HEK293 (cell line): Measurements from ENCODE around the gene RSPRY1.

Source experiments
- CTCF ChIA-PET: fragments of 350-600 bp; formaldehyde crosslinking; extraction: SDS; loops from one replicate; lab custom pipeline; 2021; ENCODE audit warnings: antibody characterized with exemption; lab: Yijun Ruan, JAX
- POLR2A ChIA-PET: fragments of 300-600 bp; formaldehyde crosslinking; extraction: SDS; loops from one replicate; lab custom pipeline; 2020; ENCODE audit warnings: antibody characterized with exemption, inconsistent platforms; lab: Yijun Ruan, JAX
- H3K27ac ChIP-seq: fragments of 200-500 bp; sonication (Bioruptor generic); 2 replicates; pipeline ENCODE4 v1.5.1; 2014; ENCODE audit warnings: low read depth, low read length, control low read depth, inconsistent platforms; ENCODE audit errors: extremely low read depth
- H3K36me3 ChIP-seq, 2 experiments: fragments of 200-500 bp in 1 of 2; sonication (Bioruptor generic) in 1 of 2; 1 replicate in 1 of 2; 2 replicates in 1 of 2; pipeline ENCODE4 v1.5.1; 2014 to 2017; ENCODE audit warnings: inconsistent platforms in 2 of 2, low read length in 2 of 2; ENCODE audit not compliant: control insufficient read depth in 2 of 2, insufficient read depth in 1 of 2
- H3K4me1 ChIP-seq: fragments of 200-500 bp; sonication (Bioruptor generic); 2 replicates; pipeline ENCODE4 v1.5.1; 2014; ENCODE audit warnings: mild to moderate bottlenecking, low read length, inconsistent platforms; ENCODE audit not compliant: control insufficient read depth, insufficient read depth
- H3K4me3 ChIP-seq: 2 replicates; pipeline ENCODE4 v1.5.1; 2011; ENCODE audit warnings: low read depth, mild to moderate bottlenecking, control low read depth, low read length, moderate library complexity
- H3K9me3 ChIP-seq: fragments of 200-500 bp; sonication (Bioruptor generic); 2 replicates; pipeline ENCODE4 v1.5.1; 2014; ENCODE audit warnings: low read depth, low read length, inconsistent platforms; ENCODE audit not compliant: control insufficient read depth, insufficient read depth
- BCL11B ChIP-seq: fragments of 450-650 bp; formaldehyde crosslinking; IDR thresholded peaks from 2 replicates; pipeline ENCODE4 v1.5.1; 2016; ENCODE audit warnings: low read depth, missing biosample characterization, missing genetic modification characterization
- EGR2 ChIP-seq: fragments of 450-650 bp; formaldehyde crosslinking; IDR thresholded peaks from 2 replicates; pipeline ENCODE4 v1.5.1; 2016; ENCODE audit warnings: low read depth, missing biosample characterization, missing genetic modification characterization
- HOXA7 ChIP-seq: sonication (generic); formaldehyde crosslinking; IDR thresholded peaks from 2 replicates; pipeline ENCODE4 v1.8.1; 2022; ENCODE audit warnings: missing genetic modification reagents, borderline replicate concordance
- IKZF3 ChIP-seq: fragments of 450-650 bp; IDR thresholded peaks from 2 replicates; pipeline ENCODE4 v1.5.0; 2018; ENCODE audit warnings: missing biosample characterization, mild to moderate bottlenecking, missing genetic modification characterization, moderate library complexity
- KLF10 ChIP-seq: fragments of 450-650 bp; IDR thresholded peaks from 2 replicates; pipeline ENCODE4 v1.5.1; 2018; ENCODE audit warnings: missing biosample characterization, mild to moderate bottlenecking, missing genetic modification characterization
- KLF8 ChIP-seq: fragments of 450-650 bp; formaldehyde crosslinking; IDR thresholded peaks from 2 replicates; pipeline ENCODE4 v1.5.1; 2016; ENCODE audit warnings: missing biosample characterization, missing genetic modification characterization
- OVOL3 ChIP-seq: fragments of 450-650 bp; formaldehyde crosslinking; IDR thresholded peaks from 2 replicates; pipeline ENCODE4 v1.5.1; 2016; ENCODE audit warnings: missing biosample characterization, missing genetic modification characterization
- SCRT2 ChIP-seq: fragments of 450-650 bp; formaldehyde crosslinking; IDR thresholded peaks from 2 replicates; pipeline ENCODE4 v1.5.1; 2016; ENCODE audit warnings: missing biosample characterization, missing genetic modification characterization
- SP7 ChIP-seq: fragments of 450-650 bp; formaldehyde crosslinking; IDR thresholded peaks from 2 replicates; pipeline ENCODE4 v1.5.1; 2016; ENCODE audit warnings: missing biosample characterization, missing genetic modification characterization
- TRIM28 ChIP-seq: IDR thresholded peaks from 2 replicates; pipeline ENCODE4 v1.6.1; 2011; ENCODE audit warnings: low read length, control low read depth, borderline replicate concordance
- ZBTB1 ChIP-seq: fragments of 450-650 bp; formaldehyde crosslinking; IDR thresholded peaks from 2 replicates; pipeline ENCODE4 v1.5.1; 2016; ENCODE audit warnings: missing biosample characterization, missing genetic modification characterization
- ZFHX2 ChIP-seq: fragments of 450-650 bp; formaldehyde crosslinking; conservative IDR thresholded peaks from 2 replicates; pipeline ENCODE4 v1.5.1; 2016; ENCODE audit warnings: missing biosample characterization, missing genetic modification characterization
- ZNF155 ChIP-seq: fragments of 450-650 bp; formaldehyde crosslinking; IDR thresholded peaks from 2 replicates; pipeline ENCODE4 v1.5.1; 2016; ENCODE audit warnings: missing biosample characterization, missing genetic modification characterization
- ZNF274 ChIP-seq, 2 experiments: fragments of 200-500 bp in 1 of 2; fragments of 450-650 bp in 1 of 2; sonication (Bioruptor generic) in 1 of 2; formaldehyde crosslinking in 1 of 2; IDR thresholded peaks; 2 replicates each; pipeline versions ENCODE4 v1.5.1 to v1.6.1; 2014 to 2016; ENCODE audit warnings: borderline replicate concordance in 1 of 2, inconsistent platforms in 1 of 2, low read length in 1 of 2, missing biosample characterization in 1 of 2, missing genetic modification characterization in 1 of 2
- ZNF394 ChIP-seq: fragments of 450-650 bp; formaldehyde crosslinking; IDR thresholded peaks from 2 replicates; pipeline ENCODE4 v1.5.1; 2016; ENCODE audit warnings: missing biosample characterization, missing genetic modification characterization, mild to moderate bottlenecking, moderate library complexity, borderline replicate concordance
- ZNF518A ChIP-seq: fragments of 450-650 bp; formaldehyde crosslinking; conservative IDR thresholded peaks from 2 replicates; pipeline ENCODE4 v1.5.1; 2016; ENCODE audit warnings: low read depth, missing biosample characterization, missing genetic modification characterization
- ZNF623 ChIP-seq: fragments of 450-650 bp; formaldehyde crosslinking; IDR thresholded peaks from 2 replicates; pipeline ENCODE4 v1.5.1; 2016; ENCODE audit warnings: missing biosample characterization, missing genetic modification characterization
- ZNF707 ChIP-seq: fragments of 450-650 bp; formaldehyde crosslinking; IDR thresholded peaks from 2 replicates; pipeline ENCODE4 v1.5.1; 2016; ENCODE audit warnings: missing biosample characterization, missing genetic modification characterization
- ZNF777 ChIP-seq: fragments of 450-650 bp; formaldehyde crosslinking; IDR thresholded peaks from 2 replicates; pipeline ENCODE4 v1.5.1; 2017; ENCODE audit warnings: missing biosample characterization, missing genetic modification characterization, borderline replicate concordance

The RSPRY1 gene

GRCh38 chr16:57140931-57141668 lies 45.0 kb upstream of the RSPRY1 start:
- Histone ChIP-seq H3K9me3 (no peaks in the 10 kb centered on the region), H3K4me1 (no peaks in the 10 kb centered on the region)
- POLR2A ChIA-PET = no interaction called here
- TF ChIP-seq OVOL3 (tag by site-specific recombination) = no peak
- TF ChIP-seq ZNF623 (tag by site-specific recombination) = no peak
- TF ChIP-seq SP7 (tag by site-specific recombination) = no peak
- no peak for TF ChIP-seq ZBTB1 (tag by site-specific recombination)
- TF ChIP-seq SCRT2 (tag by site-specific recombination) = no peak
- TF ChIP-seq ZNF394 (tag by site-specific recombination) = no peak
- TF ChIP-seq ZNF274 (IDR thresholded peaks at IDR 0.05; ENCODE audit: low read length) = no peak
- no peak for TF ChIP-seq ZNF274 (tag by site-specific recombination; IDR thresholded peaks at IDR 0.05; ENCODE audit: borderline replicate concordance)
- TF ChIP-seq TRIM28 = no peak
- TF ChIP-seq HOXA7 (CRISPR knock-in tag) = no peak
- no peak for TF ChIP-seq ZNF155
- TF ChIP-seq ZNF707 = no peak
- TF ChIP-seq BCL11B = no peak
- TF ChIP-seq ZNF777 (tag by site-specific recombination) = no peak
- TF ChIP-seq KLF10 (tag by site-specific recombination) = no peak
- no peak for TF ChIP-seq ZNF518A (tag by site-specific recombination)
- TF ChIP-seq, all 188 proteins: peak for 0
- Histone ChIP-seq H3K36me3 (no peaks in the 10 kb centered on the region), H3K27ac (no peak overlapping the region), H3K4me3 (no peak overlapping the region)
- CTCF ChIA-PET = interaction anchor here (0.6 kb wide), 1 partner anchor 49 kb away, joined by 3 read pairs; the partner anchor contains the start of gene CPNE2

DNA sequence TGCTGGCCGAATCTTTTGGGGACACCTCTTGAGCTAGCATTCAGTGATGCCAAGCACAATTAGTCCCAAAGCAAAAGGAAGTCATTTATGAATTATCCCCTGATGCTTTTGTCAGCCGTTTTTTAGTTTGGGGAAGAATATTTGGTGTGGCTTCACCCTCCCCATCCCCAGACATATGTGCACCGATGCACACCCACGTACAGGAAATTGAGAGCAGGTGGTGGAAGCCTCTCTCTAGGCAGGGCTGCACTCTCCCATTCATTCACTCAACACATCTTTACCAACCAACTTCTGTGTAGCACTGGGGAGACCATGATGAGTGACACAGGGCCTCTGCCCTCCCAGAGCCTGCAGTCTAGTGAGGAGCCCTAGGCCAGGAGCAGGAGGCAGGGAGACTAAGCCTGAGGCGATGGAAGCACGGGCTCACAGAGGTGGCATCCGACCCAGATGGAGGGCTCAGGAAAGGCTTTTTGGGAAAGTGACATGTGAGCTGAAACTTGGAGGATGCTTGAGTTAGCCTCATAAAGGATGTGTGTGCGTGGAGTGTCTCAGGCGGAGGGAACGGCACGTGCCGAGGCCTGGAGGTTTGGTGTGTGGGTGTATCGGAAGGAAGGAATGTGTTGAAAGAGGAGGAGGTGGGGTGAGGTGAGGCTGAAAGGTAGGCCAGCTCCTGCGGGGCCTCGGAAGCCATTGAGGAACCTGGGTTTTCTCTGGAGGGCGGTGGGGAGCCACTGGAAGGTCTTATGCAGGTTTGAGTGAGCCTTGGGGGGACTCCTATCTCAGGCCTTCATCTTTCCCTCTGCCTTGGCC lies 44.1 kb upstream of the RSPRY1 start:
- H3K4me1 ChIP-seq = no peaks in the 10 kb centered on the region
- POLR2A ChIA-PET = no interaction called here

More for the DNA sequence above, 44.1 kb upstream of the RSPRY1 start:
- no peak overlapping the region for H3K4me3 ChIP-seq
- TF ChIP-seq ZFHX2 (tag by site-specific recombination) = peak; percentile 41; the same call in 1 of the 2 replicates
- no peak for TF ChIP-seq KLF8 (tag by site-specific recombination)
- peak; percentile 80 for TF ChIP-seq EGR2 (tag by site-specific recombination)
- TF ChIP-seq IKZF3 (tag by site-specific recombination) = no peak
- CTCF ChIA-PET = no interaction called here
- no peak overlapping the region for H3K27ac ChIP-seq
- H3K9me3 ChIP-seq = no peaks in the 10 kb centered on the region
- H3K36me3 ChIP-seq = no peaks in the 10 kb centered on the region
